Activated CD4-positive, alpha-beta T cell treated with anti-CD3 and anti-CD28 coated beads, Interleukin-2, Interleukin-6, amounts not matched to agents 100 ng/mL and 50 ng/mL, durations not matched to agents 16 hours and 8 hours (primary cell): ENCODE results near the gene SATB2.
A peak's percentile ranks its signal among the peaks of the same experiment; 100 is the strongest.

Source experiments
- DNase-seq: peaks from one replicate; pipeline ENCODE4 v3.0.0-alpha.2; 2020

SATB2 gene

GRCh38 chr2:199457147-199458008 is at the start of gene SATB2:
Gene SATB2, minus strand, starts transcription at chr2:199457939. Its CDS starts 1,902 bp downstream, at chr2:199456037.
- DNase-seq, result peak; percentile 44

GRCh38 chr2:199505755-199506403 is 48.1 kb upstream of the SATB2 start:
- DNase-seq, result no peak

GRCh38 chr2:199503148-199503547 is 45.4 kb upstream of the SATB2 start:
- no peak for DNase-seq

GRCh38 chr2:199499005-199499404 is 41.3 kb upstream of the SATB2 start:
- no peak for DNase-seq

- no peak for DNase-seq
These were observed 37.4 kb upstream of the SATB2 start for GRCh38 chr2:199495147-199495546.

- DNase-seq, result no peak
These were observed 32.3 kb upstream of the SATB2 start for GRCh38 chr2:199490049-199490448.

- DNase-seq, result peak; percentile 69
These were observed 31.1 kb upstream of the SATB2 start for GRCh38 chr2:199488772-199489400.

GRCh38 chr2:199485732-199486335 is 28.1 kb upstream of the SATB2 start:
- peak; percentile 48 for DNase-seq

GRCh38 chr2:199484927-199485326 is 27.2 kb upstream of the SATB2 start:
- DNase-seq, result no peak

- DNase-seq, result no peak
These were observed 23.2 kb upstream of the SATB2 start for GRCh38 chr2:199480966-199481365.

- DNase-seq, result no peak
These were observed 19.6 kb upstream of the SATB2 start for GRCh38 chr2:199477277-199477834.

- DNase-seq, result peak; percentile 65
These were observed 13.8 kb upstream of the SATB2 start for GRCh38 chr2:199471443-199472057.

GRCh38 chr2:199470672-199471442 is 13.1 kb upstream of the SATB2 start:
- no peak for DNase-seq

- DNase-seq, result no peak
These were observed 12.6 kb upstream of the SATB2 start for GRCh38 chr2:199470361-199470671.

GRCh38 chr2:199469514-199470360 is 12.0 kb upstream of the SATB2 start:
- no peak for DNase-seq

- no peak for DNase-seq
These were observed 11.1 kb upstream of the SATB2 start for GRCh38 chr2:199468561-199469513.

- DNase-seq, result no peak
These were observed 9.5 kb upstream of the SATB2 start for GRCh38 chr2:199467066-199467822.

GRCh38 chr2:199466692-199467065 is 8.9 kb upstream of the SATB2 start:
- no peak for DNase-seq
